ENCODE results near the gene GPHA2. TPM values are rescaled to one million over a fixed set of nuclear protein-coding genes. Genes with fewer than 3 reads are reported as not detected.
"Not testable (repeated sequence)": the region's sequence is repeated elsewhere in the genome, so short reads cannot be mapped to it uniquely, and the experiment has no call there.

The GPHA2 gene
- not detected for total RNA-seq
- 1 to 10 TPM in 2 of 3 donors, under 1 TPM in 1; 0.89 to 4.4 (median 1.2) TPM for polyA plus RNA-seq
- long read RNA-seq, donor 1: 0 reads
- long read RNA-seq, donor 2: 0 reads

GRCh38 chr11:64935359-64936081, at the start of gene GPHA2:
TSS of gene GPHA2 (minus strand) at chr11:64935893. CDS start at chr11:64935460, 433 bp downstream.
- 73 to 92% (median 84%) methylated on average over 14 of the region's 14 CpGs for WGBS, 5 donors
- Histone ChIP-seq H3K27ac (no peak within 1 kb of the TSS), H3K9me3 (no peaks in the 10 kb centered on the region), H3K4me3 (no peak within 1 kb of the TSS), H3K27me3 (replicated peaks in 1 of 7) (no peaks in the 10 kb centered on the region), H3K4me1 (no peaks in the 10 kb centered on the region), H3K36me3 (peaks cover 0 to 49% (median 42%) of the 10 kb centered on the region in 6 donors)
- intact Hi-C loops (cut with DNase I; ENCODE audit: low total_unique reads): loop anchor here (10.0 kb wide), 1 partner anchor 59 kb away; the partner anchor contains the start of gene BATF2
- TF ChIP-seq CTCF (IDR thresholded peaks at IDR 0.05 in 8 of 11, conservative IDR thresholded peaks at IDR 0.05 in 3 of 11) (no peak), POLR2AphosphoS5 (IDR thresholded peaks at IDR 0.05) (no peak), POLR2A (IDR thresholded peaks at IDR 0.05) (no peak)
- DNase-seq: no peak

GRCh38 chr11:64983339-64983738, 47.6 kb upstream of the GPHA2 start:
- H3K4me1 ChIP-seq: peaks cover 3 to 26% (median 13%) of the 10 kb centered on the region in 6 donors
- intact Hi-C loops (cut with DNase I; ENCODE audit: low total_unique reads); H3K36me3 ChIP-seq; DNase-seq; H3K9me3 ChIP-seq; H3K4me3 ChIP-seq; H3K27me3 ChIP-seq (replicated peaks in 1 of 7); H3K27ac ChIP-seq: not testable (repeated sequence)
- 79 to 95% (median 89%) methylated on average over 5 of the region's 5 CpGs for WGBS, 5 donors

- Histone ChIP-seq H3K9me3 (no peaks in the 10 kb centered on the region), H3K36me3 (no peaks in the 10 kb centered on the region), H3K27me3 (replicated peaks in 1 of 7) (peaks cover 0 to 11% (median 0%) of the 10 kb centered on the region in 7 donors), H3K4me3 (no peak overlapping the region), H3K27ac (no peak overlapping the region), H3K4me1 (peaks cover 4 to 32% (median 13%) of the 10 kb centered on the region in 6 donors)
- DNase-seq: no peak
- TF ChIP-seq CTCF (IDR thresholded peaks at IDR 0.05 in 8 of 11, conservative IDR thresholded peaks at IDR 0.05 in 3 of 11) (no peak), POLR2A (IDR thresholded peaks at IDR 0.05) (no peak), POLR2AphosphoS5 (IDR thresholded peaks at IDR 0.05) (no peak)
- WGBS, 5 donors: 65 to 86% (median 77%) methylated on average over 2 of the region's 2 CpGs
- intact Hi-C loops (cut with DNase I; ENCODE audit: low total_unique reads): no loop called here
Measured at GRCh38 chr11:64976651-64977050, 41.0 kb upstream of the GPHA2 start.

- TF ChIP-seq POLR2A (IDR thresholded peaks at IDR 0.05) (no peak), CTCF (IDR thresholded peaks at IDR 0.05 in 8 of 11, conservative IDR thresholded peaks at IDR 0.05 in 3 of 11) (no peak), POLR2AphosphoS5 (IDR thresholded peaks at IDR 0.05) (no peak)
- 64 to 78% (median 73%) methylated on average over 5 of the region's 5 CpGs for WGBS, 5 donors
- peaks cover 4 to 37% (median 17%) of the 10 kb centered on the region in 6 donors for H3K4me1 ChIP-seq
- DNase-seq: no peak
- intact Hi-C loops (cut with DNase I; ENCODE audit: low total_unique reads): no loop called here
- H3K4me3 ChIP-seq: no peak overlapping the region
- H3K27me3 ChIP-seq (replicated peaks in 1 of 7): peaks cover 0 to 20% (median 0%) of the 10 kb centered on the region in 7 donors
- H3K36me3 ChIP-seq: no peaks in the 10 kb centered on the region
- no peaks in the 10 kb centered on the region for H3K9me3 ChIP-seq
- peak overlapping the region in 5 of 8 donors; percentile 2 to 72 (median 60) for H3K27ac ChIP-seq
Measured at GRCh38 chr11:64974124-64974523, 38.4 kb upstream of the GPHA2 start.
